Measurements from ENCODE around the gene SLC7A1. TPM values are rescaled to one million over a fixed set of nuclear protein-coding genes. Genes with fewer than 3 reads are reported as not detected.

Gene SLC7A1
- polyA plus RNA-seq, 3 donors = 0.89 to 2.2 (median 0.92) TPM

GRCh38 chr13:29567411-29567810, 28.1 kb downstream of the SLC7A1 start:
- Histone ChIP-seq H4K20me1 (ENCODE audit: insufficient read depth, low read length) (no peaks in the 10 kb centered on the region), H3K27ac (ENCODE audit: low read depth in 1 of 2, low read length in 2 of 2) (no peak overlapping the region)
- H3K4me1 Mint-ChIP-seq = peaks cover 2% of the 10 kb centered on the region

GRCh38 chr13:29566206-29566605, 29.3 kb downstream of the SLC7A1 start:
- Mint-ChIP-seq H3K27me3 (ENCODE audit: low read depth in 3 of 3) (no peaks in the 10 kb centered on the region), H3K9me3 (no peaks in the 10 kb centered on the region), H3K27ac (no peak overlapping the region), H3K36me3 (peaks cover 2 to 6% of the 10 kb centered on the region in 2 donors), H3K4me1 (peaks cover 2% of the 10 kb centered on the region), H3K4me3 (no peak overlapping the region)
- TF ChIP-seq CTCF (IDR thresholded peaks at IDR 0.05) = no peak
- Histone ChIP-seq H3K79me2 (ENCODE audit: insufficient read depth, low read length) (peaks cover 96% of the 10 kb centered on the region), H3K9me3 (replicated peaks in 1 of 2; ENCODE audit: control insufficient read depth in 1 of 2, insufficient read depth in 1 of 2, low read length in 2 of 2) (no peaks in the 10 kb centered on the region), H3K4me2 (replicated peaks; ENCODE audit: extremely low read depth, low read length, poor library complexity, severe bottlenecking) (no peak overlapping the region), H3K27me3 (ENCODE audit: control insufficient read depth in 2 of 2, insufficient read depth in 2 of 2, low read length in 2 of 2) (no peaks in the 10 kb centered on the region), H3K4me3 (replicated peaks in 1 of 3; ENCODE audit: low read depth in 2 of 3, low read length in 3 of 3) (no peak overlapping the region), H3K4me1 (ENCODE audit: control insufficient read depth in 1 of 2, insufficient read depth in 2 of 2, low read length in 2 of 2) (no peaks in the 10 kb centered on the region), H3K9ac (ENCODE audit: insufficient read depth, low read length, poor library complexity, severe bottlenecking) (no peak overlapping the region), H3K36me3 (replicated peaks in 1 of 2; ENCODE audit: control insufficient read depth in 1 of 2, insufficient read depth in 2 of 2, low read length in 2 of 2) (no peaks in the 10 kb centered on the region), H2AFZ (ENCODE audit: insufficient read depth, low read depth, low read length, poor library complexity, severe bottlenecking) (no peak overlapping the region), H4K20me1 (ENCODE audit: insufficient read depth, low read length) (no peaks in the 10 kb centered on the region), H3K27ac (ENCODE audit: low read depth in 1 of 2, low read length in 2 of 2) (no peak overlapping the region)
- DNase-seq = no peak
- 89% methylated on average over 5 of the region's 7 CpGs for WGBS (ENCODE audit: insufficient coverage)
- intact Hi-C loops (cut with micrococcal nuclease) = no loop called here

More at GRCh38 chr13:29567411-29567810, 28.1 kb downstream of the SLC7A1 start:
- Histone ChIP-seq H3K4me3 (replicated peaks in 1 of 3; ENCODE audit: low read depth in 2 of 3, low read length in 3 of 3) (no peak overlapping the region), H3K4me2 (replicated peaks; ENCODE audit: extremely low read depth, low read length, poor library complexity, severe bottlenecking) (no peak overlapping the region), H2AFZ (ENCODE audit: insufficient read depth, low read depth, low read length, poor library complexity, severe bottlenecking) (no peak overlapping the region), H3K4me1 (ENCODE audit: control insufficient read depth in 1 of 2, insufficient read depth in 2 of 2, low read length in 2 of 2) (no peaks in the 10 kb centered on the region), H3K27me3 (ENCODE audit: control insufficient read depth in 2 of 2, insufficient read depth in 2 of 2, low read length in 2 of 2) (no peaks in the 10 kb centered on the region), H3K9me3 (replicated peaks in 1 of 2; ENCODE audit: control insufficient read depth in 1 of 2, insufficient read depth in 1 of 2, low read length in 2 of 2) (no peaks in the 10 kb centered on the region), H3K79me2 (ENCODE audit: insufficient read depth, low read length) (peaks cover 95% of the 10 kb centered on the region), H3K9ac (ENCODE audit: insufficient read depth, low read length, poor library complexity, severe bottlenecking) (no peak overlapping the region), H3K36me3 (replicated peaks in 1 of 2; ENCODE audit: control insufficient read depth in 1 of 2, insufficient read depth in 2 of 2, low read length in 2 of 2) (no peaks in the 10 kb centered on the region)
- H3K36me3 Mint-ChIP-seq = peaks cover 0 to 6% of the 10 kb centered on the region in 2 donors
- TF ChIP-seq CTCF (IDR thresholded peaks at IDR 0.05) = no peak
- H3K9me3 Mint-ChIP-seq = no peaks in the 10 kb centered on the region
- no peak overlapping the region for H3K27ac Mint-ChIP-seq
- no peak for DNase-seq
- intact Hi-C loops (cut with micrococcal nuclease) = no loop called here
- no peak overlapping the region for H3K4me3 Mint-ChIP-seq
- no peaks in the 10 kb centered on the region for H3K27me3 Mint-ChIP-seq (ENCODE audit: low read depth in 3 of 3)
- WGBS (ENCODE audit: insufficient coverage) = 93% methylated on average over 9 of the region's 9 CpGs

All from CD14-positive monocyte (primary cell).